ENCODE data around the gene ECEL1.

Gene ECEL1

GRCh38 chr2:232496501-232497270 is 9.1 kb upstream of the ECEL1 start:
- DNase-seq = no peak

- DNase-seq = no peak
Measured at GRCh38 chr2:232495292-232495691, 7.7 kb upstream of the ECEL1 start.

GRCh38 chr2:232494542-232494941 is 6.9 kb upstream of the ECEL1 start:
- no peak for DNase-seq

- DNase-seq = no peak
Measured at GRCh38 chr2:232493701-232494474, 6.3 kb upstream of the ECEL1 start.

GRCh38 chr2:232492963-232493700 is 5.5 kb upstream of the ECEL1 start:
- no peak for DNase-seq

GRCh38 chr2:232492236-232492848 is 4.7 kb upstream of the ECEL1 start:
- no peak for DNase-seq

- DNase-seq = no peak
Measured at GRCh38 chr2:232491139-232491780, 3.6 kb upstream of the ECEL1 start.

- no peak for DNase-seq
Measured at GRCh38 chr2:232490221-232491138, 2.8 kb upstream of the ECEL1 start.

GRCh38 chr2:232489516-232490220 is 2.0 kb upstream of the ECEL1 start:
- DNase-seq = no peak

GRCh38 chr2:232488721-232489300 is 1.2 kb upstream of the ECEL1 start:
- no peak for DNase-seq

- no peak for DNase-seq
Measured at GRCh38 chr2:232488097-232488711, 570 bp upstream of the ECEL1 start.

- DNase-seq = no peak
Measured at GRCh38 chr2:232486558-232487384, 863 bp downstream of the ECEL1 start.

- DNase-seq = no peak
Measured at GRCh38 chr2:232485757-232486557, 1.7 kb downstream of the ECEL1 start.

- no peak for DNase-seq
Measured at GRCh38 chr2:232485348-232485756, 2.3 kb downstream of the ECEL1 start.

- DNase-seq = no peak
Measured at GRCh38 chr2:232484628-232485347, 2.8 kb downstream of the ECEL1 start.

GRCh38 chr2:232483923-232484627 is 3.6 kb downstream of the ECEL1 start:
- no peak for DNase-seq

Data from activated CD4-positive, alpha-beta T cell treated with anti-CD3 and anti-CD28 coated beads for 1 hour (primary cell).